Measurements from ENCODE around the gene POLD2.
A peak's percentile ranks its signal among the peaks of the same experiment; 100 is the strongest.
"Not testable (repeated sequence)": the region's sequence is repeated elsewhere in the genome, so short reads cannot be mapped to it uniquely, and the experiment has no call there.

The POLD2 gene

GRCh38 chr7:44123190-44124003, at the start of gene POLD2:
Gene POLD2 (minus strand): TSS chr7:44123548. CDS start chr7:44122053, 1,495 bp downstream.
- TF ChIP-seq CTCF (IDR thresholded peaks at IDR 0.05; ENCODE audit: borderline replicate concordance, control extremely low read depth, extremely low read depth, insufficient read depth, missing control alignments): no peak
- peak; percentile 100 for DNase-seq (ENCODE audit: low spot score)
- in situ Hi-C loops (cut with MboI; ENCODE audit: low sequenced_read_pairs, unreplicated experiment): no loop called here

- in situ Hi-C loops (cut with MboI; ENCODE audit: low sequenced_read_pairs, unreplicated experiment): no loop called here
- TF ChIP-seq CTCF (IDR thresholded peaks at IDR 0.05; ENCODE audit: borderline replicate concordance, control extremely low read depth, extremely low read depth, insufficient read depth, missing control alignments): no peak
- no peak for DNase-seq (ENCODE audit: low spot score)
These were observed 49.6 kb upstream of the POLD2 start for GRCh38 chr7:44172803-44173424.

GRCh38 chr7:44172352-44172751, 49.0 kb upstream of the POLD2 start:
- no peak for TF ChIP-seq CTCF (IDR thresholded peaks at IDR 0.05; ENCODE audit: borderline replicate concordance, control extremely low read depth, extremely low read depth, insufficient read depth, missing control alignments)
- in situ Hi-C loops (cut with MboI; ENCODE audit: low sequenced_read_pairs, unreplicated experiment): no loop called here

GRCh38 chr7:44171901-44172300, 48.6 kb upstream of the POLD2 start:
- in situ Hi-C loops (cut with MboI; ENCODE audit: low sequenced_read_pairs, unreplicated experiment); DNase-seq (ENCODE audit: low spot score): not testable (repeated sequence)

More at GRCh38 chr7:44172352-44172751, 49.0 kb upstream of the POLD2 start:
- no peak for DNase-seq (ENCODE audit: low spot score)

DNA sequence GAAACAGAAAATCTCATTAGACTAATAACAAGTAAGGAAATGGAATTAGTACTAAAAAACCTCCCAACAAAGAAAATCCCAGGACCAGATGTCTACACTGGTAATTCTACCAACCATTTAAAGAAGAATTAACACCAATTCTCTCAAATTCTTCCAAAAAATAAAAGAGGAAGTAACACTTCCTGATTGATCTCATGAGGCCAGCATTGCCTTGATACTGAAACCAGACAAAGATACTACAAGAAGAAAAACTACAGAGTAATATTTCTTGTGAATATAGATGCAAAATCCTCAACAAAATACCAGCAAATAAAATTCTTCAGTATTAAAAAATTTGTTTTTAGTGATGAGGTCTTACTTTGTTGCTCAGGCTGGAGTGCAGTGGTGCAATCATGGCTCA, 44.6 kb upstream of the POLD2 start:
- TF ChIP-seq CTCF (IDR thresholded peaks at IDR 0.05; ENCODE audit: borderline replicate concordance, control extremely low read depth, extremely low read depth, insufficient read depth, missing control alignments): no peak
- in situ Hi-C loops (cut with MboI; ENCODE audit: low sequenced_read_pairs, unreplicated experiment): no loop called here
- DNase-seq (ENCODE audit: low spot score): no peak

DNA sequence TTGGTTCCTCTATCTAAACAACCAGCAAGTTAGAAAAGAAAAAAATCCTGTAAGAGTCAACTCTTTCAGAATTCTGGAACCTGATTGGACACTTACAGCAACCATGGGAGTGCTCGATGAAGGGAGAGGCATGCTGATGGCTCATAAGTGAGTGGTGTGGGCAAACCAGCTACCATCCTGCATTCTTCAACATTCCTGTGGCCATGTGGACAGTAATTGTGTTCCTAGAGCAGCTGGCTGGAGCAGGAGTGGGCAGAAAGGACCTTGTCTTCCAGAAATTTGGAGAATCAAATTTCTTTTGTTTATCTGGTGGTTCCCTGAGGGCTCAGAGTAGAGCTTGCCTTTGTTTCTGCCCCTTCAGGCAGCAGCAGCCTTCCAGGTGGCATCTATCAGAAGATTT, 40.2 kb upstream of the POLD2 start:
- in situ Hi-C loops (cut with MboI; ENCODE audit: low sequenced_read_pairs, unreplicated experiment): no loop called here
- no peak for DNase-seq (ENCODE audit: low spot score)
- no peak for TF ChIP-seq CTCF (IDR thresholded peaks at IDR 0.05; ENCODE audit: borderline replicate concordance, control extremely low read depth, extremely low read depth, insufficient read depth, missing control alignments)

DNA sequence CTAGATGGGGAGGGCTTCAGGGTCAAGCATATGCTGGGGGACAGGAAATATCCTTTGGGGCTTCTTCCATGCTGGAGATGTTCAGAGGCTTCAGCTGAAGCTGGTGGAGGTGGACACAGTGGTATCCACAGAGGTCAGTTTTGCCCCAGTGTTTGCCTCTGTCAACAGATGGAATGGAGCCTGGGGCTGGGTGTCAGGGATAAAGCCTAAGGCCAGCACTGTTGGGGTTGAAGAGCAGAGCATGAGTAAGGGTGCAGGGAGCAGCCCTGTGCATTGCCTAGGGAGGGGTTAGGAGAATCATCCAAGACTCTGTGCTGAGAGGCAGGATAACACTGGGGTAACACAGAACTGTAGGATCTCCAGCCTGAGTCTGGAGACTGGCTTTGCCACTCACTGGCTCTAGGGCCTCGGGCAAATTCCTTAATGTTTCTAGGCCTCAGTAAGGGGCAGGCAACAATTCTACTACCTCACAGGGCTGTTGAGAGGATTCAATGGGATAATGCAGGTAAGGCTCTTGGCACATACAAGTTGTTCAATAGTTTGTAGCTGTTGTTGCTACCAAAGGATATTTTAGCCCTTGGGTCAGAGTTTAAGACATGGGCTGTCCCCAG, 39.5 kb upstream of the POLD2 start:
- TF ChIP-seq CTCF (IDR thresholded peaks at IDR 0.05; ENCODE audit: borderline replicate concordance, control extremely low read depth, extremely low read depth, insufficient read depth, missing control alignments): no peak
- in situ Hi-C loops (cut with MboI; ENCODE audit: low sequenced_read_pairs, unreplicated experiment): no loop called here
- no peak for DNase-seq (ENCODE audit: low spot score)
